Fibroblast of villous mesenchyme (primary cell): ENCODE measurements around the gene SEPTIN10. TPM values are rescaled to one million over a fixed set of nuclear protein-coding genes. Genes with fewer than 3 reads are reported as not detected.
"Not testable (repeated sequence)": the region's sequence is repeated elsewhere in the genome, so short reads cannot be mapped to it uniquely, and the experiment has no call there.

Experiments used
- DNase-seq: peaks from one replicate; pipeline ENCODE4 v3.0.0-alpha.2; 2010; ENCODE audit warnings: low read depth
- H3K4me3 ChIP-seq: 2 replicates; pipeline ENCODE4 v1.5.1; 2011; ENCODE audit warnings: low read depth, mild to moderate bottlenecking, low read length
- CTCF ChIP-seq: IDR thresholded peaks from 2 replicates; pipeline ENCODE4 v1.5.1; 2012; ENCODE audit warnings: low read depth, mild to moderate bottlenecking, low read length; ENCODE audit not compliant: insufficient read depth
- total RNA-seq: library from RNA; depleted of rRNA; stranded (reverse); fragments of >200 nt; gene quantifications from 2 replicates; pipeline ENCODE4 v1.2.3, GENCODE V29; 2012

Gene SEPTIN10
- total RNA-seq, 1 donor: 83.3 TPM

- TF ChIP-seq CTCF: peak; percentile 98
- peak; percentile 67 for DNase-seq
- H3K4me3 ChIP-seq: no peak overlapping the region
Observed at GRCh38 chr2:109545828-109546713, 67.7 kb downstream of the SEPTIN10 start.

- no peak for TF ChIP-seq CTCF
- no peak overlapping the region for H3K4me3 ChIP-seq
- no peak for DNase-seq
Observed at GRCh38 chr2:109542384-109542783, 71.4 kb downstream of the SEPTIN10 start.

- H3K4me3 ChIP-seq: no peak overlapping the region
- no peak for TF ChIP-seq CTCF
- no peak for DNase-seq
Observed at GRCh38 chr2:109538546-109538945, 75.2 kb downstream of the SEPTIN10 start.

GRCh38 chr2:109537565-109538222 lies 76.1 kb downstream of the SEPTIN10 start:
- DNase-seq: no peak
- H3K4me3 ChIP-seq: no peak overlapping the region
- no peak for TF ChIP-seq CTCF

GRCh38 chr2:109536556-109536955 lies 77.2 kb downstream of the SEPTIN10 start:
- DNase-seq: peak; percentile 33
- H3K4me3 ChIP-seq: not testable (repeated sequence)

- no peak for DNase-seq
- TF ChIP-seq CTCF: no peak
- H3K4me3 ChIP-seq: no peak overlapping the region
Observed at GRCh38 chr2:109535217-109535946, 78.4 kb downstream of the SEPTIN10 start.

- no peak for DNase-seq
- no peak overlapping the region for H3K4me3 ChIP-seq
- TF ChIP-seq CTCF: no peak
Observed at GRCh38 chr2:109533823-109534222, 79.9 kb downstream of the SEPTIN10 start.
